Ramos (cell line): Measurements from ENCODE around the gene RNF113B.

Experiments used
- in situ Hi-C: fragments of 300-500 bp; cut with MboI; formaldehyde crosslinking; loops from one replicate; pipeline ENCODE4 v1.14.3; 2022; ENCODE audit warnings: low sequenced_read_pairs; ENCODE audit not compliant: unreplicated experiment

RNF113B gene

DNA sequence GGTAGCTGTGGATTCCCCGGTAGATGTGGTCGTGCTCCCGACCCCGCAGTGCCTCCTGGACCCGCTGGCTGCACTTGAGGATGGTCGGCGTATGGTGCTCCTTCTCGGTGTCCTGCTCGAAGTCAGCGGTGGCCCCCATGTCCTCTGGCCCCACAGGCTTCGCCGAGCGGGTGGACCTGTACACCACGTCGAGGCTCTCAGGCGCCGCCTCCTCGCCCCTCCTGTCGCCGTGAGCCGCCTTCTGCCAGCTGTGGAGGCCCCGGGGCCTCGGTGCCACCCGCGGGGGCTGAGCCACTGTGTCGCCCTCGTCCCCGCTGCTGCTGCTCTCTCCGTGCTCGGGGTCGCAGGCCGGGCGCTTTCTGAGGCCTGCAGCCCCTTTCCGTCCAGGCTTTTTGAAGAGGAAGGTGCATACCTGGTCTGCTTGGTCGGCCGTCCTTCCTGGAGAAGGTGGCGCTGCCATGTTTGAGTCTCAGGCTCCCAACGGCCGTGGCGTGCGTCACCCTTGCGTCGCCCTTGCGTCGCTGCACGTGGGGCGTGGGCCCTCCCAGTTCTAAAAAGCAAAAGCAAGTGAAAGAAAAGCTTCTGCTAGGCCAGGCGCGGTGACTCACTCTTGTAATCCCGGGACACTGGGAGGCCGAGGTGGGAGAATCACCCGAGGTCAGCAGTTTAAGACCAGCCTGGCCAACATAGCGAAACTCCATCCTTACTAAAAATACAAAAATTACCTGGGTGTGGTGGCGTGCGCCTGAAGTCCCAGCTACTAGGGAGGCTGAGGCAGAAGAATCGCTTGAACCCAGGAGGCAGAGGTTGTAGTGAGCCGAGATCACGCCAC, at the start of gene RNF113B:
TSS of gene RNF113B (minus strand) at position 493 of the 832 bp plus-strand sequence. CDS start at position 460, 33 bp downstream.
- in situ Hi-C loops = no loop called here

DNA sequence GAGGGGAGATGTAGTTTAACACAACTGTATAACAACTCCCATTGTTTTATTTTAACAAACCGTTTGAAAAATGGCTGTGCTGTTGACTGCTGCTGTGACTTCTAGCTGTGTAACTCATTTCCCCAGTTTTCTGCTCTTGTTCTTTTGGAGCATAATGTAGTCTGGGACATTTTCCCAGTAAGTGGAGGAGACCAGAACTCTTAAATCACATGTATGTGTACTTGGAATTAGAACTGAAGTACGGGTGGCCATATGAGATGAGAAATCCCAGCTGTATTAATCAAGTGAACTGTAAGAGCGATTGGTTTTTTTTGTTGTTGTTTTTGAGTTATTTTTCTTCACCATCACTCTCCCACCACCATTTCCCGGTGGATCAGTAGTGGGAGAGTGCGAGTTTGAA, 49.4 kb upstream of the RNF113B start:
- in situ Hi-C loops = no loop called here

DNA sequence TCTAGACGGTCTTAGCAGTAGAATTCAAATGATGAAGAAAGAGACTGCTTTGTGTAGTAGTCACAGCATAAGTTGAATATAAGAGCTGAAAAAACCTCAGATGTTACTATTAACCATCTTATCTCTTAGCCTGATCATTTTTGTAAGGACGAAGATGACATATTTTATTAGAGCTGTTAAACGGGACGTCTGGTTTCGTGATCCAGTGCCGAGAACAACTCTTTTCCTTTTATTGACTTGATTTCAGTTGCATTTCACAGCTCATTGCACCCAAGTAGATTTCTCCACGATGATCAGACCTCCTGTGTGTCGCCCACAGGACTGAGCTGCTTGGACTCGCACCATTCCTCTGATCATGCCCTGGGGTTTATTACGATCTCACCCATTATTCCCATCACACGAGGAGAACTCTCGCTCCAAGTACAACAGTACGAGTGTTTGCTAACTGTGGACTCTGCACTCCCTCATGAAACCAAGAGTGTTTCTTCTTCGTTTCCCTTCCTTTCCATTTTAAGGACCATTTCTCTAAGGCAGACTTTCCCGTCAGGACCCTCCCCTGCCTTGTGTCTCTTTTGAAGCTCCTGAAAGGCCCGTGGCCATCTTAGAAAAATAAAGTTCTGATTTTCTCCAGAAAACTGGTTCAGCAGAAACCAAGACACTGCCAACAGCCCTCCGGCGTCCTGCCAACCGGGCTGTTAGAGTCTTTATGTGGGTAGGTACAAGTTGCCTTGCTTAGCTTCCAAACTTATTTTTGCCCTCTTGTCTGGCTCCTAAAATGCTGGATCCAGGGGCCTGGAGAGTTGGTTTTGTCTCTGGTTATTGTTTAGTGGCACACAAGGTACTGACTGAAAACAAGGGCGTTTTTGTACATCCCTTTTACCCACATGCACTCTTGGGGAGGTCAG, 48.2 kb upstream of the RNF113B start:
- in situ Hi-C loops = no loop called here

DNA sequence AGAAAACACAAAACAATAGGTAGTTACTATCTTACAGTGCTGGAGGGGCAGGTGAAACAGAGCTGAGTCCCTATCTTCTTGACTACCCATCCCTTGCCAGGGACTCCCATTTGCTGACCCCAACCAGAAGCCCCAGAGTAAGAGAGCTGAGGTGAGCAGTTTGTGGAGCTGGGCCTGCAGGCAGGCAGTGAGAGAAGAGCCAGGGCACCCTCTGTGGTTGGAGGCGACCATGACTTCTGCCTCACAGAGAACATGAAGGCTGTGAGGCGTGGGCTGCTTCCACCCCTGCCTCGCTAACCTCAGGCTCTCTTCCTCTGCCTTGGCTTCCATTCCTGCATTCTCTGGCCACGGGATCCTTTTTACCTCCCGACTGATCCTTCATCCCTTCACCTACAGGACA, 47.5 kb upstream of the RNF113B start:
- in situ Hi-C loops = no loop called here

DNA sequence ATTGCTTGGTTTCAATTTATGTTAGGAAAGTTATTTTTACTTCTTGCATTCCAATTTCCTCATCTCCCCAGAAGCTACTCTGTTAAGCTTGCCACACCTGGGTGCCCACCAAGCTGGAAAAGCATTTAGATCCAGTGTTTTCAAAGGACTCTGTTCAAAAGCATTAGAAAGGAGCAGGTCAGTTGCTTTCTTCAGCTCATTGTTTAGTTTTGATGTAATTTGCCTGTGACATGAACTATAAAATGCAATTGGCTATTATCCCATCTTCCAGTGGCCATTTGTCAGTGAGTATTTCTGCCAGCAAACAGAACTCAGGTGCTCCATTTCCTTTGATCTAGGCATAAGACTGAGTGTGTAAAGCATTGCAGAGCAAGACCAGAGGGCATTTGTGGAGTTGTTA, 46.7 kb upstream of the RNF113B start:
- in situ Hi-C loops = no loop called here

DNA sequence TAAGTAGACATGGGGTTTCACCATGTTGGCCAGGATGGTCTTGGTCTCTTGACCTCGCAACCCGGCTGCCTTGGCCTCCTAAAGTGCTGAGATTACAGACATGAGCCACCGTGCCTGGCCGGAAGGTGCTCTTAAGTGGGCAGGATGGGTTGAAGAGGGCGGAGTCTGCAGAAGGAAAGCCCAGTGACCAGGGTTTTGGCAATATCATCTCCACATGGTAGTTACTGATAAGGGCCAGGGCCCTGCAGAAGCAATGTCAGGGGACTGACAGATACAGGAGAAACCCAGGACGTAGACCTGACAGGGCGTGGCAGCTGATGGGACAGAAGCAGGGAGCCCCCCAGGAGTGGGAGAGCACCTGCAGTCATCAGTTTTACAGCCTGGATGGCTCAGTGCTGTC, 45.7 kb upstream of the RNF113B start:
- in situ Hi-C loops = no loop called here

DNA sequence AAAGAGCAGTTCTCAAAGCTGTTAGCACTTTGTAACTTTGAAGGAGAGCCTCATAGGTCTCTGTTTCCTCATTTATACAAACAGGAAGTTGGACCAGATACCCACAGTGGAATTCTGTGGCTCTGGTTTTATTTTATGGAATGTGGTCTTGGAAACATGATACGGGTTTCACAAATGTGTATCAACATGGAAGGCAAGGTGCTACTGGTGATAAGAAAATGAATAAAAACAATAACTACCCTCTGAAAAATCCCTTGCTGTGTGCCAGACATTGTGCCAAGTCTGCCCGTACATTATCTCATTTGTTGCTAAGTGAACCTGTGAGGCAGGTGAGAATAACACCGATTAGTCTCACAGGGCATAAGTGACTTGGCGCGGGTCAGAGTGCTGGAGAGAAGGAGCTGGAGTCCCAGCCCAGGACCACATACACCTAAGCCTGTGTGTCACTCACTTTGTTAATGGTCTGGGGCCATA, 45.0 kb upstream of the RNF113B start:
- in situ Hi-C loops = no loop called here

DNA sequence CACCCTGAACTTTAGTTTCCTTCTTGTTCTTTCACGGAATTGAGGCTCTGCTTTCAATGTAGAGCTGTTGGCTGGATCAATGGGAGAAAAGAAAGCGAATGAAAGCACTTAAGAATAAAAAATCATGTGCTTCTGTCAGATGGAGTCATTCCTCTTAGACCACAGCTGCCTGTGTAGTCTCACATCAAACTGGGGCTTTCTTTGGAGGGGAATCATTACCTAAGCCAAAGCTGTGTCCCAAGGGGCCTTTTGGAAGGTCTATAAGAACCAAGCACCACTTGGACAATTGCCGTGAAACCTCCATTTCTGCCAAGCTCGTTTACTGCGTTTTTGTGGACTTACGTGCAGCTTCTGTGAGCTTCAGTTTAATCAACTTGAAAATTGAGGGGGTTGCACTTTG, 44.2 kb upstream of the RNF113B start:
- in situ Hi-C loops = no loop called here

DNA sequence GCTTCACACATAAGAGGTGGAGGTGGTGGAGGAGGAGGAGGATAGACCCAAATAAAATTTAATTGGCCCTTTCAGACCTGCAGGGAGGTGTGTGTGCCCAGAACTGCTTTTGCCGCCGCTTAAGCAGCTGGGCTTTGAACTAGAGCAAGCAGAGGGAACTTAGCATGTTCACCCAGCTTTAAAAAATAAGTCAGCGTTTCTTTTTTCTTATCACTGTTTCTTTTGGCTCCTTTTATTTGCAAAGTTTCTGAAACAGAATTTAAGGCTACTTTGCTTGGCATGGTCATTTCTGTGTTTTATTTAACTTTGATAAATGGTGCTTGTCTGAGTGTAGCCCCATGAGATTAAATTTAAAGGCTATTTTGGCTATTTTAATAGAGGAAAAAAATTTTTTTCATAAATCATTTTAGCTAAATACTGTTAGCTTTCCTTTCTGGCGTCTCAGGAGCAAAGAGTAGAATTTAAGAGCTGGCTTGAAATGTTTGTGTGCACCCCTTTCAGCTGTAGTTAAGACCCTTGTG, 43.3 kb upstream of the RNF113B start:
- in situ Hi-C loops = no loop called here

DNA sequence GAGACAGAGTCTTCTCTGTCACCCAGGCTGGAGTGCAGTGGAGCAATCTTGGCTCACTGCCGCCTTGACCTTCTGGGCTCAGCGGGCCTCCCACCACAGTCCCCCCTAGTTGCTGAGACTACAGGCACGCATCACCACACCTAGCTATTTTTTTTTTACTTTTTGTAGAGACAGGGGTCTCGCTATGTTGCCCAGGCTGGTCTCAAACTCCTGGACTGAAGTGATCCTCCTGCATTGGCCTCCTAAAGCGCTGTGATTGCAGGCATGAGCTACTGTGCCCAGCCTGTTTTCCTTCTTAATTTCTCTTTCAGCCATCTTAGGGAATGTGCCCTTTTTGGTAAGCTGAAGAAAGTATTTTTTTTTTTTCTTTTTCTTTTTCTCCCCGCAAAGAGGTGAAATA, 42.6 kb upstream of the RNF113B start:
- in situ Hi-C loops = no loop called here

DNA sequence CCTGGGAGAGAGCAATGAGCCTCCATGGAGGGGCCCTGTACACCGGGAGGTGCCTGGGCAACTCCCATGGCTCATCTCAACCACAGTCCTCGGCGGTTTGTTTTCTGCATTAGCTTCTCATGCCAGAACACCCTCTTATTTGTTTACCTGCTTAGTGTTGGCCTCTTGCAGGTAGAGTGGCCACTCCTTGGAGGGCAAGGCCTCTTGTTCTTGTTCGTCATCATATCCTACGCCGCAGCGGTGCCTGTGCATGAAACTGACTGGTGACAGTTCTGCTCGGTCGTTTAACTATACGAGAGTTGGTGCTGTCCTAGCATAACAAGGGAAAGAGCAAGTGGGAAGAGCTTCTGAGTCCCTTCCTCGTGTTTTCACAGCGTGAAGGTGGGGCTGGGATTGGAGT, 40.5 kb upstream of the RNF113B start:
- in situ Hi-C loops = no loop called here

DNA sequence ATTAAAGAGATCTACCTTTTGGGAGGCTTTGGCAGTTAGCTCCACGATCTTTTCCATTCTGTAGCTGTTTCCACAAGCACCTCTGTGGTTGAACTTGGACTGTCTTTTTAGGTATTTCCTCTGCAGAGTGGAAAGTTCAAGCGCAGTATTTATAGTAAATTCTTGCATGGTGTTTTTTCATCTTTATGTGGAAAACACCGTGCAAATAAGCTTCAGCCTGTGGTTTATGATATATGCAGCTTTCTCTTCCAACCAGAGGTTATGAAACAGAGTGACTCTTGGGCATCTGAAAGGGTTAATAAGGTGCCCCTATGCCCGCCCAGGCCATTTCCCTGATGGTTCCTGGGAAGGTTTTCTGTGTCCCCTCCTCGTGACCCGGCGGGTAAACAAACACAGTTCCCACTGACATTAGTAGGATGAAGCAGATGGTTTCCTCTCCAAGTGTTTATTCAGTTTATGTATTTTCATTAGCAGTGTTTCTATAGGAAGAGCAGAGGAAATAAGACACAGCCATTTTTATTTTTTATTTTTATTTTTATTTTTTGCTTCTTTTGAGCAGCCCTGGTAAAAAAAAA, 39.7 kb upstream of the RNF113B start:
- in situ Hi-C loops = no loop called here

DNA sequence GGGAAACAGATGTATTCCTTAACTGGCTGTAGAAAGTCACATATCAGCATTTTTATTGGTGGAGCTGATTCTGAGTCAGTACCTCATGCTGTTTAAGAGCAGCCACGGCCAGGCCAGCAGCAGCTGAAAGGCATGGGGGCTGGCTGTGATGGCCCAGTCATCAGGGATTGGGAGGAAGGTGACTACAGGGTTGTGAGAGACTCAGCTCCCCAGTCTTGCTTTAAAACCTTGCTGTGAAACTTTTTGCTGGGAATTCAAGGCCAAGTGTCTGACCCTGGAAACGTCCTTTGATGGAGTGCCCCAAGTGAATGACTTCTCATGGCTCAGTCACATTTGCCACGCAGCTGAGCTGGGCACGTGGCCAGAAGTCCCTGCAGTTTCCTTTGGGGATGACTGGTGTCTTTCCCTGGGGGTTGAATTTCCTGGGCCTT, 39.1 kb upstream of the RNF113B start:
- in situ Hi-C loops = no loop called here

DNA sequence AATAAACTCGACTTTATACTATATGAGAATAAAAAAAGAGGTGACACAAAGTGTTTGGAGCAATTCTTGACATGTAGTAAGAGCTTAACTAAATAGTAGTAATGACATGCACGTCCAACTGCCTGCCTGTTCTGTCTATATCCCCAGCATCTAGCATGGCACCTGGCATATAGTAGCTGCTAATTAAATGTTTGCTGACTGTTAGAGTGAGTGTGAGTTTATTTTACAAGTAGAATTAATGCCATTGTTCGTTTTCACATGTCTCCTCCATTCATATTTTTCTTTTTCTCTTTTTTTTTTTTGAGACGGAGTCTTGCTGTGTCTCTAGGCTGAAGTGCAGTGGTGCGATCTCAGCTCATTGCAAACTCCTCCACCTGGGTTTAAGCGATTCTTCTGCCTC, 38.4 kb upstream of the RNF113B start:
- in situ Hi-C loops = no loop called here

DNA sequence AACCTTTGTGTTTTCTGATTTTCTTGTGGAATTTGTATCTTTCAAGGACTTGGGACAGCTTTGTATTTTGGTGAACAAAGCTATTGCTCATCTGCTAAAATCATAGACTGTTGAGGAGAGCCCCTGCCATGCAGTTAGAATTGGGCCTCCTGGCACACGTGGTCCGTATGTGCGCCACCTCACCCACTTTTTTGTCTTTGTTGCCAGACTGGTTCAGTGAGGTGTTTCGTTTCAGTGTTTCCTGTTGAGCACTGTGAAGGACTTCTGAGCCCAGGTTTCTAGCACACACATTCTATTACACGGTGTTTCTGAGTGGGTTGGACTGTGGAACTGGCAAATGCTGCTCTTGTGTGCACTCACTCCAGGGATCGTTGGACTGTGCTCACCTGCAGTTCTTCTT, 37.6 kb upstream of the RNF113B start:
- in situ Hi-C loops = no loop called here

DNA sequence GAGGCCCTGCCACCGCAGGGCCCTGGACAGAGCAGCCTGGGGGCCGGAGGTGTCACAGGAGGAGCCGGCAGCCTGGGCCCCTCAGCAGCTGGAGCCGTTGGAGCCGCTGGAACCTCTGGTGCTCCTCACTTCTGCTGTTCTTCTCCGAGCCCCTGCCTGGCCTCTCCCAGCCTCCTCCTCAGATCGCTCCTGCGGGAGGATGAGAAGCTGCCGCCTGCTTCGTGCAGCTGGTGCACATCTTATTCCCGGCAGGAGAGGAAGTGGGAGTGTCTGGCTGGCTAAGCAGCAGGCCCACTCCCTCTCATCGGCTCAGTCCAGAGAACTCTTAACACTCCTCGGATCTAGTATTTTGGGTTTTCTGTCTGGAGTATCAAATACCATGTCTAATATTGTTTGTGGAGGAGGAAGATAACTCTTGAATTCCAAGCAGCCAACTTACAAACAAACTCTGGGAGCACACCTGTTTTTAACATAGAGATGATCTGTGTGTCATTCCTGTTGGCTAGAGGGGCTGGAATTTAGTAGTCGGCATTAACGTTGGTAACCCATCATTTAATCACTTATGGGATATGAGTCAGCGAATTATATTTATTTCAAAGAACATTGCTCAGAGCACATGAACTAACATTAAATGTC, 37.1 kb upstream of the RNF113B start:
- in situ Hi-C loops = no loop called here

DNA sequence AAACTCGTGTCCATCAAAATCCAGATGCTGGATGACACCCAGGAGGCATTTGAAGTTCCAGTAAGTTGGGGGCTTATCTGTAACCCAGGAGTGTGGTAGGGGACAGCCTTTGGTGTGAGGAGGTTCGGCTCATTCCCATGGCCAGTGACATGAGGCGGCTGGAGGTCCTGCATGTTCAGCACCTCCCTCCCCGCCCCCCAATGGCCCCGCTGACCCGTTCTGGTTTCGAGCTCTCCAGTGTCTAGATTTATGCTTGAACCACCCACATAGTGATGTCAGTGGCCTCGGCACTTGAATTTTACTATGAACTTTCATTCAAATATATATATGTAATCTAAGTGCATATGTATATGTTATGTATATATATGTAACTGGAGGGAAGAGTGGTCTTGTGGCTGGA, 36.3 kb upstream of the RNF113B start:
- in situ Hi-C loops = no loop called here

DNA sequence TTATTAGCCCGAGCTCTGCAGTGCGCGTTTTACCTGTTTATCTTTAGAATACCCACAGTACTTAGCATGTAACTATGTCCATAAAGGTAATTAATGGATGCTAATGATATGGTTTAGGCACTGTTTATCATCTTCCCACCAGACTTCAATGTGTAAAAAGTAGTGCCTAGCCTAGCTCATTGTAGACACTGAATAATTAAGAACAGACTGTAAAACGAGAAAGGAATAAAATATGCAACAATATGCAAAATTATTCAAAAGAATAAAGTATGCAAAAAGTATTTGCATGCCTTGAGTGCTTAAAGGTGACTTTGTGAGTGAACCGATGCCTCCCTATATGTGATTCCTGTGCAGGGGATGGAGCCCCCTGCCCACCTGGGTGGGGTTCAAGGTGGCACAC, 35.7 kb upstream of the RNF113B start:
- in situ Hi-C loops = no loop called here

DNA sequence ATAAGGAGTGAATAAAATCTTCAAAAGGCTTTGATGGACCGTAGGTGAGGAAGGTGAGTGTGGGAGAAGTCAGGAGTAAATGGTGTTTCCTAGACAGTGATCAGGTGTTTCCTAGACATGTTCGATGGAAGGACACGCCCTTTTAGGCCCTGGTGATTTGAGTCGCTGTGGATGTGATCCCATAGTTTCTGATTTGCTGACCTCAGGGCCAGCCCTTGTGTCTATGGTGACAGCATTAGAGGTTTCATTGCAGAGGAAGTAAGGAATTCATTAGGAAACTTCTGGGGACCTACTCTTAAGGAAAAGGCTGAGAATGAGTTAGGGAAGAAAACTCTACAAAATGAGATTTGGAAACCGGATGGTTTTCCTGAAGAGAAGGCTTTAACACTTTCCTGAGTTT, 31.5 kb upstream of the RNF113B start:
- in situ Hi-C loops = no loop called here

DNA sequence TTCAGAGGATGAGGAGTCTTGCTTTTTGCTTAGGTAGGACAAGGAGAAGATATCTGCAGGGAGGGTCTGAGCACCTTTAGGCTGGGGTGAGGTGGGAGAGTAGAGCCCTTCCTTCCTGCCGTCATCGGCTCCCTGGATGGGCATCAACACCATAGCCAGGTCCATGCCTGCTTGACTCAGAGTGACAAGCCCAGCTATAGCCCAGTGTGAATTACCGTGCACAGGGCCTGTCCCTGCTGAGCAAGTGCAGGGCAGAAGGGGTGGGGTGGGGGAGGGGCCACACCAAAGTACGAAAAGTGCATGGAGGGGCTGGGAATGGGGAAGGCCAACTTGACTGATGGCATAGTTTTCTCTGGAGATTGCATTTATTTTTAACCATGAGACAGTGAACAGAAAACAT, 30.3 kb upstream of the RNF113B start:
- in situ Hi-C loops = no loop called here
